Activated naive CD8-positive, alpha-beta T cell treated with anti-CD3 and anti-CD28 coated beads, Interleukin-2, amount 50 U/mL, for 24 hours (primary cell): Measurements from ENCODE around the gene CXCR6.

Experiments used
- ATAC-seq: fragments of 150-1000 bp; cut with Tn5 transposase; one replicate; pipeline ENCODE4 v1.10.0; 2021
- DNase-seq: peaks from one replicate; pipeline ENCODE4 v3.0.0; 2021
- H3K27ac Mint-ChIP-seq: one replicate; pipeline ENCODE4 v1.8.0; 2021; ENCODE audit warnings: mild to moderate bottlenecking, mixed read lengths
- H3K27me3 Mint-ChIP-seq: one replicate; pipeline ENCODE4 v1.8.0; 2021; ENCODE audit warnings: mixed read lengths
- H3K36me3 Mint-ChIP-seq: one replicate; pipeline ENCODE4 v1.8.0; 2021; ENCODE audit warnings: low read depth, mixed read lengths
- H3K4me1 Mint-ChIP-seq: one replicate; pipeline ENCODE4 v1.8.0; 2021; ENCODE audit warnings: mixed read lengths
- H3K4me3 Mint-ChIP-seq: one replicate; pipeline ENCODE4 v1.8.0; 2021; ENCODE audit warnings: mild to moderate bottlenecking, moderate library complexity, mixed read lengths
- H3K9me3 Mint-ChIP-seq: one replicate; pipeline ENCODE4 v1.8.0; 2021; ENCODE audit warnings: mixed read lengths

The CXCR6 gene

GRCh38 chr3:45949432-45949831 lies 6.2 kb downstream of the CXCR6 start:
- DNase-seq, result no peak
- Mint-ChIP-seq H3K4me3 (no peak overlapping the region), H3K36me3 (peaks cover 75% of the 10 kb centered on the region), H3K9me3 (no peaks in the 10 kb centered on the region), H3K4me1 (peaks cover 79% of the 10 kb centered on the region), H3K27me3 (peaks cover 6% of the 10 kb centered on the region), H3K27ac (no peak overlapping the region)
- no peak for ATAC-seq

GRCh38 chr3:45950131-45950530 lies 6.9 kb downstream of the CXCR6 start:
- ATAC-seq (no peak), DNase-seq (no peak)
- Mint-ChIP-seq H3K36me3 (peaks cover 81% of the 10 kb centered on the region), H3K27ac (no peak overlapping the region), H3K9me3 (no peaks in the 10 kb centered on the region), H3K4me1 (peaks cover 75% of the 10 kb centered on the region), H3K4me3 (no peak overlapping the region), H3K27me3 (peaks cover 2% of the 10 kb centered on the region)

GRCh38 chr3:45950686-45951600 lies 7.7 kb downstream of the CXCR6 start:
- H3K9me3 Mint-ChIP-seq, result no peaks in the 10 kb centered on the region
- no peaks in the 10 kb centered on the region for H3K27me3 Mint-ChIP-seq
- peak overlapping the region; percentile 22 for H3K27ac Mint-ChIP-seq
- peaks cover 84% of the 10 kb centered on the region for H3K36me3 Mint-ChIP-seq
- H3K4me1 Mint-ChIP-seq, result peaks cover 80% of the 10 kb centered on the region
- DNase-seq (peak; percentile 64), ATAC-seq (peak; percentile 83)
- H3K4me3 Mint-ChIP-seq, result no peak overlapping the region

- Mint-ChIP-seq H3K4me1 (peaks cover 76% of the 10 kb centered on the region), H3K36me3 (peaks cover 81% of the 10 kb centered on the region), H3K4me3 (no peak overlapping the region), H3K27ac (no peak overlapping the region), H3K9me3 (no peaks in the 10 kb centered on the region), H3K27me3 (no peaks in the 10 kb centered on the region)
- no peak for ATAC-seq
- no peak for DNase-seq
Measured at GRCh38 chr3:45951946-45952345, 8.7 kb downstream of the CXCR6 start.

- ATAC-seq, result no peak
- peaks cover 81% of the 10 kb centered on the region for H3K36me3 Mint-ChIP-seq
- no peak overlapping the region for H3K27ac Mint-ChIP-seq
- no peaks in the 10 kb centered on the region for H3K9me3 Mint-ChIP-seq
- H3K4me1 Mint-ChIP-seq, result peaks cover 72% of the 10 kb centered on the region
- H3K27me3 Mint-ChIP-seq, result no peaks in the 10 kb centered on the region
- DNase-seq, result no peak
- H3K4me3 Mint-ChIP-seq, result no peak overlapping the region
Measured at GRCh38 chr3:45952456-45952855, 9.2 kb downstream of the CXCR6 start.

GRCh38 chr3:45953536-45953935 lies 10.3 kb downstream of the CXCR6 start:
- no peaks in the 10 kb centered on the region for H3K27me3 Mint-ChIP-seq
- H3K4me3 Mint-ChIP-seq, result no peak overlapping the region
- ATAC-seq, result no peak
- H3K36me3 Mint-ChIP-seq, result peaks cover 73% of the 10 kb centered on the region
- H3K27ac Mint-ChIP-seq, result no peak overlapping the region
- H3K4me1 Mint-ChIP-seq, result peaks cover 62% of the 10 kb centered on the region
- no peaks in the 10 kb centered on the region for H3K9me3 Mint-ChIP-seq
- no peak for DNase-seq

- H3K4me3 Mint-ChIP-seq, result no peak overlapping the region
- ATAC-seq (no peak), DNase-seq (no peak)
- H3K27ac Mint-ChIP-seq, result no peak overlapping the region
- H3K36me3 Mint-ChIP-seq, result peaks cover 78% of the 10 kb centered on the region
- H3K27me3 Mint-ChIP-seq, result no peaks in the 10 kb centered on the region
- H3K4me1 Mint-ChIP-seq, result peaks cover 56% of the 10 kb centered on the region
- H3K9me3 Mint-ChIP-seq, result no peaks in the 10 kb centered on the region
Measured at GRCh38 chr3:45954306-45954705, 11.0 kb downstream of the CXCR6 start.

- peaks cover 48% of the 10 kb centered on the region for H3K4me1 Mint-ChIP-seq
- H3K4me3 Mint-ChIP-seq, result no peak overlapping the region
- no peaks in the 10 kb centered on the region for H3K27me3 Mint-ChIP-seq
- H3K27ac Mint-ChIP-seq, result peak overlapping the region; percentile 59
- peaks cover 80% of the 10 kb centered on the region for H3K36me3 Mint-ChIP-seq
- DNase-seq (no peak), ATAC-seq (no peak)
- no peaks in the 10 kb centered on the region for H3K9me3 Mint-ChIP-seq
Measured at GRCh38 chr3:45955017-45955647, 11.9 kb downstream of the CXCR6 start.

GRCh38 chr3:45955706-45956105 lies 12.4 kb downstream of the CXCR6 start:
- Mint-ChIP-seq H3K27ac (peak overlapping the region; percentile 59), H3K27me3 (no peaks in the 10 kb centered on the region), H3K4me3 (no peak overlapping the region), H3K4me1 (peaks cover 42% of the 10 kb centered on the region), H3K36me3 (peaks cover 82% of the 10 kb centered on the region), H3K9me3 (no peaks in the 10 kb centered on the region)
- DNase-seq (no peak), ATAC-seq (peak; percentile 74)

- DNase-seq, result no peak
- no peaks in the 10 kb centered on the region for H3K27me3 Mint-ChIP-seq
- peaks cover 79% of the 10 kb centered on the region for H3K36me3 Mint-ChIP-seq
- no peak for ATAC-seq
- H3K4me1 Mint-ChIP-seq, result peaks cover 40% of the 10 kb centered on the region
- H3K9me3 Mint-ChIP-seq, result no peaks in the 10 kb centered on the region
- H3K4me3 Mint-ChIP-seq, result no peak overlapping the region
- H3K27ac Mint-ChIP-seq, result no peak overlapping the region
Measured at GRCh38 chr3:45957586-45957985, 14.3 kb downstream of the CXCR6 start.

- no peaks in the 10 kb centered on the region for H3K9me3 Mint-ChIP-seq
- H3K27ac Mint-ChIP-seq, result no peak overlapping the region
- H3K36me3 Mint-ChIP-seq, result peaks cover 77% of the 10 kb centered on the region
- H3K4me1 Mint-ChIP-seq, result peaks cover 43% of the 10 kb centered on the region
- ATAC-seq, result no peak
- DNase-seq, result no peak
- no peak overlapping the region for H3K4me3 Mint-ChIP-seq
- no peaks in the 10 kb centered on the region for H3K27me3 Mint-ChIP-seq
Measured at GRCh38 chr3:45958321-45958791, 15.1 kb downstream of the CXCR6 start.

GRCh38 chr3:45959201-45959600 lies 15.9 kb downstream of the CXCR6 start:
- Mint-ChIP-seq H3K27ac (no peak overlapping the region), H3K36me3 (peaks cover 77% of the 10 kb centered on the region), H3K27me3 (no peaks in the 10 kb centered on the region), H3K9me3 (no peaks in the 10 kb centered on the region), H3K4me3 (no peak overlapping the region), H3K4me1 (peaks cover 48% of the 10 kb centered on the region)
- no peak for ATAC-seq
- DNase-seq, result no peak

GRCh38 chr3:45960289-45960688 lies 17.0 kb downstream of the CXCR6 start:
- H3K36me3 Mint-ChIP-seq, result peaks cover 70% of the 10 kb centered on the region
- H3K27ac Mint-ChIP-seq, result no peak overlapping the region
- no peak for DNase-seq
- H3K9me3 Mint-ChIP-seq, result no peaks in the 10 kb centered on the region
- H3K27me3 Mint-ChIP-seq, result no peaks in the 10 kb centered on the region
- H3K4me1 Mint-ChIP-seq, result peaks cover 53% of the 10 kb centered on the region
- H3K4me3 Mint-ChIP-seq, result no peak overlapping the region
- no peak for ATAC-seq

GRCh38 chr3:45962033-45962432 lies 18.8 kb downstream of the CXCR6 start:
- peaks cover 56% of the 10 kb centered on the region for H3K4me1 Mint-ChIP-seq
- H3K27me3 Mint-ChIP-seq, result no peaks in the 10 kb centered on the region
- ATAC-seq, result peak; percentile 37
- no peak overlapping the region for H3K27ac Mint-ChIP-seq
- H3K9me3 Mint-ChIP-seq, result no peaks in the 10 kb centered on the region
- H3K4me3 Mint-ChIP-seq, result no peak overlapping the region
- H3K36me3 Mint-ChIP-seq, result peaks cover 65% of the 10 kb centered on the region
- DNase-seq, result peak; percentile 36

GRCh38 chr3:45964139-45964538 lies 20.9 kb downstream of the CXCR6 start:
- ATAC-seq (peak; percentile 87), DNase-seq (peak; percentile 50)
- no peak overlapping the region for H3K27ac Mint-ChIP-seq

More at GRCh38 chr3:45964139-45964538, 20.9 kb downstream of the CXCR6 start:
- peaks cover 71% of the 10 kb centered on the region for H3K36me3 Mint-ChIP-seq
- no peaks in the 10 kb centered on the region for H3K27me3 Mint-ChIP-seq
- peak overlapping the region; percentile 4 for H3K4me3 Mint-ChIP-seq
- H3K9me3 Mint-ChIP-seq, result no peaks in the 10 kb centered on the region
- peaks cover 61% of the 10 kb centered on the region for H3K4me1 Mint-ChIP-seq
